ENCODE data around the gene CDKAL1.

DNA sequence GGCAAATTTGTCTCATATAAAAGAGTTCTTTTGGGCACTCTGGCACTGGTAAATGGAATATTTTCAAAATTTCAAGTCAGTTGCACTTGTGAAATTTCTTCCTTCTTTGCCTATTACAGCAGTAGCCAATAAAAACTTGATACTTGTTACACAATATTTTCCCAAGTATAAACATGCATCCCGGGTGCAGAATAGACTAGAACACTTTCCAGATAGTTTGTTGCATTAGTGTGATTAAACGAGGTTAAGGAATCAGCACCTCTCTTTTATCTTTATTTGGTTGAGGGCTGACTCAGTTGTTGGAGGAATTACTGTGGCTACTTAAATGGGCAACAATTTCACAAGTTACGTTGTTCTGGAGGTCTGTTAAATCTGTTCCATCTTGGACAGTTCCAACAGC, 467.5 kb downstream of the CDKAL1 start:
- TF ChIP-seq CTCF (IDR thresholded peaks at IDR 0.05; ENCODE audit: low read depth, low read length) = no peak
- no peak for TF ChIP-seq EZH2phosphoT487 (IDR thresholded peaks at IDR 0.05; ENCODE audit: low read depth)
